GM18499 (cell line): Measurements from ENCODE around the gene NFASC.

Experiments
- ATAC-seq: cut with Tn5 transposase; IDR thresholded peaks from one replicate; pipeline ENCODE4 v1.9.1; 2021; ENCODE audit warnings: moderate number of reproducible peaks; ENCODE audit not compliant: insufficient read depth, unreplicated experiment

The NFASC gene

GRCh38 chr1:204994086-204994862 is 123.6 kb downstream of the NFASC start:
- no peak for ATAC-seq

- ATAC-seq = no peak
These were observed 126.3 kb downstream of the NFASC start for GRCh38 chr1:204996981-204997380.

GRCh38 chr1:204997591-204998355 is 127.1 kb downstream of the NFASC start:
- no peak for ATAC-seq

- ATAC-seq = no peak
These were observed 130.5 kb downstream of the NFASC start for GRCh38 chr1:205001162-205001561.

GRCh38 chr1:205002705-205003104 is 132.0 kb downstream of the NFASC start:
- ATAC-seq = no peak

GRCh38 chr1:205003358-205004131 is 132.9 kb downstream of the NFASC start:
- no peak for ATAC-seq

- no peak for ATAC-seq
These were observed 133.7 kb downstream of the NFASC start for GRCh38 chr1:205004351-205004750.

GRCh38 chr1:205008896-205009295 is 138.2 kb downstream of the NFASC start:
- ATAC-seq = no peak

GRCh38 chr1:205009670-205010069 is 139.0 kb downstream of the NFASC start:
- ATAC-seq = no peak

GRCh38 chr1:205012391-205013140 is 141.9 kb downstream of the NFASC start:
- no peak for ATAC-seq

- ATAC-seq = no peak
These were observed 143.2 kb downstream of the NFASC start for GRCh38 chr1:205013683-205014367.

- ATAC-seq = no peak
These were observed 144.1 kb downstream of the NFASC start for GRCh38 chr1:205014783-205015182.

- ATAC-seq = no peak
These were observed 144.6 kb downstream of the NFASC start for GRCh38 chr1:205015241-205015640.

GRCh38 chr1:205016075-205016474 is 145.4 kb downstream of the NFASC start:
- ATAC-seq = no peak

- ATAC-seq = no peak
These were observed 145.9 kb downstream of the NFASC start for GRCh38 chr1:205016584-205016983.

GRCh38 chr1:205017001-205017400 is 146.3 kb downstream of the NFASC start:
- ATAC-seq = no peak

- ATAC-seq = no peak
These were observed 147.1 kb downstream of the NFASC start for GRCh38 chr1:205017766-205018165.

- ATAC-seq = no peak
These were observed 147.7 kb downstream of the NFASC start for GRCh38 chr1:205018381-205018780.

GRCh38 chr1:205020466-205020865 is 149.8 kb downstream of the NFASC start:
- ATAC-seq = no peak

- ATAC-seq = no peak
These were observed 154.0 kb downstream of the NFASC start for GRCh38 chr1:205024679-205025078.
